ENCODE data around the gene ADAM10. TPM values are rescaled to one million over a fixed set of nuclear protein-coding genes. Genes with fewer than 3 reads are reported as not detected.

ADAM10 gene
- total RNA-seq, 1 experiment from 2014 or later: 170 TPM

DNA sequence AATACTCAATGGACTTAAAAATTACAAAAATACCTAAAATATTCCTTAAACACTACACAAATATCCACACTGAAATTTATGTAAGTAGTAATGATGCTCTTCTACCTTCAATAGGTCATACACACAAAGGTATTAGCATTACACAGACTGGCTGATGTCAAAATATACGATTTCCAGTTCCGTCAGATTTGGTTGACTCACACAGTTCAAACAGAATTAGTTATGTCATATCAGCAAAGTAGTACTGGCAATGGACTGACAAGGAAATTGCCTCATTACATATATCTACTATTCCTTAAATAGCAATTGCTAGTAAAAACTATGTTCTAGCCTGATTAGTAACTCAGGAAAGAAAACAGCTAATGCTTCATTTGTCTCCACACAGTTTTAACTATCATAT lies 70.8 kb downstream of the ADAM10 start:
- TF ChIP-seq CTCF (IDR thresholded peaks at IDR 0.05; ENCODE audit: insufficient read depth in 1 of 2, low read depth in 1 of 2, low read length in 1 of 2, severe bottlenecking in 1 of 2, unreplicated experiment in 1 of 2): no peak
- POLR2A ChIA-PET: no interaction called here
- no peaks in the 10 kb centered on the region for H3K27me3 ChIP-seq (replicated peaks; ENCODE audit: control insufficient read depth, insufficient read depth, low read length)
- CTCF ChIA-PET: no interaction called here
- DNase-seq: no peak
- Mint-ChIP-seq H3K27me3 (ENCODE audit: insufficient read depth, unreplicated experiment) (no peaks in the 10 kb centered on the region), H3K4me1 (ENCODE audit: low read depth, unreplicated experiment) (no peaks in the 10 kb centered on the region), H3K36me3 (ENCODE audit: insufficient read depth, unreplicated experiment) (peaks cover 13% of the 10 kb centered on the region), H3K9me3 (ENCODE audit: unreplicated experiment) (no peaks in the 10 kb centered on the region), H3K27ac (ENCODE audit: unreplicated experiment) (no peak overlapping the region), H3K4me3 (ENCODE audit: unreplicated experiment) (no peak overlapping the region)
- intact Hi-C loops (cut with micrococcal nuclease; ENCODE audit: unreplicated experiment): no loop called here
- no peaks in the 10 kb centered on the region for H3K9me3 ChIP-seq
- no peaks in the 10 kb centered on the region for H3K36me3 ChIP-seq (ENCODE audit: control insufficient read depth, insufficient read depth, low read length)
- BruUV-seq (replicated peaks): no TSS peak
- H3K4me1 ChIP-seq: no peaks in the 10 kb centered on the region; the same call in 1 of the 2 replicates
- no peak overlapping the region for H3K4me3 ChIP-seq (ENCODE audit: low read depth, low read length)

DNA sequence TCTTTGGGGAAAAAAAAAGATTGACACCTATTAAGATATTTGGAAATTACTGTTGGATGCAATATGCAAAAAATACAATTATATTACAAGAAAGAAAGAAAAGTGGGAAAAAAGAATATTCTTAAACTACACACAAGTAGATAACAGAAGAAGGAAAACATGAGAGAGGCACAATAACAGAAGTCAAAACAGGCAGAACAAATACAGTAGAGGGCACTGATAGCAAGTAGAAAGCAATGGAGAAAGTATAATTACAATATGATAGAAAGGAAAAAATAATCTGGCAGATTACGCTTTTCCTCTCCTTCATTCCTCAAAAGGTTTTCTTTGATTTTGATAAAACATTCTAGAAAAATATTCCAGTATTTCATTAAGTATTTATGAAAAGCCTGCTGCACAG lies 72.1 kb downstream of the ADAM10 start:
- no peak for TF ChIP-seq CTCF (IDR thresholded peaks at IDR 0.05; ENCODE audit: insufficient read depth in 1 of 2, low read depth in 1 of 2, low read length in 1 of 2, severe bottlenecking in 1 of 2, unreplicated experiment in 1 of 2)
- no peaks in the 10 kb centered on the region for H3K4me1 Mint-ChIP-seq (ENCODE audit: low read depth, unreplicated experiment)
- no TSS peak for BruUV-seq (replicated peaks)
- H3K9me3 Mint-ChIP-seq (ENCODE audit: unreplicated experiment): no peaks in the 10 kb centered on the region
- CTCF ChIA-PET: no interaction called here
- no peaks in the 10 kb centered on the region; the same call in 1 of the 2 replicates for H3K4me1 ChIP-seq
- peaks cover 13% of the 10 kb centered on the region for H3K36me3 Mint-ChIP-seq (ENCODE audit: insufficient read depth, unreplicated experiment)
- no peak overlapping the region for H3K27ac Mint-ChIP-seq (ENCODE audit: unreplicated experiment)
- H3K27me3 Mint-ChIP-seq (ENCODE audit: insufficient read depth, unreplicated experiment): no peaks in the 10 kb centered on the region
- no peak overlapping the region for H3K4me3 ChIP-seq (ENCODE audit: low read depth, low read length)
- H3K4me3 Mint-ChIP-seq (ENCODE audit: unreplicated experiment): no peak overlapping the region
- no peaks in the 10 kb centered on the region for H3K27me3 ChIP-seq (replicated peaks; ENCODE audit: control insufficient read depth, insufficient read depth, low read length)
- H3K9me3 ChIP-seq: no peaks in the 10 kb centered on the region
- DNase-seq: no peak
- POLR2A ChIA-PET: no interaction called here
- H3K36me3 ChIP-seq (ENCODE audit: control insufficient read depth, insufficient read depth, low read length): no peaks in the 10 kb centered on the region
- intact Hi-C loops (cut with micrococcal nuclease; ENCODE audit: unreplicated experiment): no loop called here

DNA sequence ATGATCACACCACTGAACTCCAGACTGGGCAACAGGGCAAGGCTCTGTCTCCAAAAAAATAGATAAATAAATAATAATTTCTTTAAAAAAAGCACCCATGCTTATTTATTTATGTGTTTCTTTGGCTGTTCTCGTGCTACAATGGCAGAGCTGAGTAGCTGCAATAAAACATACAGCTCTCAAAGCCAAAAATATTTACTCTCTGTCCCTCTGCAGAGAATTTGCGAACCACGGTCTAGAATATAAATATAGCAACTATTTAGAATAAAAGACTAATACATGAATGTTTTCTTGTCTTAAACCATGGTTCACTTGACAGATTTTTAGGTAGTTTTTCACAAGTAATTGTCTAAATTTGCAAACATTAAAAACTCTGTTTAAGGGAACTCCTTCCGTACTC lies 72.7 kb downstream of the ADAM10 start:
- H3K36me3 ChIP-seq (ENCODE audit: control insufficient read depth, insufficient read depth, low read length): no peaks in the 10 kb centered on the region
- CTCF ChIA-PET: no interaction called here
- BruUV-seq (replicated peaks): no TSS peak
- Mint-ChIP-seq H3K9me3 (ENCODE audit: unreplicated experiment) (no peaks in the 10 kb centered on the region), H3K4me1 (ENCODE audit: low read depth, unreplicated experiment) (no peaks in the 10 kb centered on the region), H3K36me3 (ENCODE audit: insufficient read depth, unreplicated experiment) (peaks cover 13% of the 10 kb centered on the region), H3K4me3 (ENCODE audit: unreplicated experiment) (no peak overlapping the region), H3K27me3 (ENCODE audit: insufficient read depth, unreplicated experiment) (no peaks in the 10 kb centered on the region), H3K27ac (ENCODE audit: unreplicated experiment) (no peak overlapping the region)
- H3K9me3 ChIP-seq: no peaks in the 10 kb centered on the region
- no peaks in the 10 kb centered on the region; the same call in 1 of the 2 replicates for H3K4me1 ChIP-seq
- no peak overlapping the region for H3K4me3 ChIP-seq (ENCODE audit: low read depth, low read length)
- POLR2A ChIA-PET: no interaction called here
- H3K27me3 ChIP-seq (replicated peaks; ENCODE audit: control insufficient read depth, insufficient read depth, low read length): no peaks in the 10 kb centered on the region
- intact Hi-C loops (cut with micrococcal nuclease; ENCODE audit: unreplicated experiment): no loop called here
- no peak for DNase-seq
- TF ChIP-seq CTCF (IDR thresholded peaks at IDR 0.05; ENCODE audit: insufficient read depth in 1 of 2, low read depth in 1 of 2, low read length in 1 of 2, severe bottlenecking in 1 of 2, unreplicated experiment in 1 of 2): no peak
